HG03460 (cell line): ENCODE measurements around the gene KMT2B.
"Not testable (repeated sequence)": the region's sequence is repeated elsewhere in the genome, so short reads cannot be mapped to it uniquely, and the experiment has no call there.

Experiments
- ATAC-seq: cut with Tn5 transposase; IDR thresholded peaks from one replicate; pipeline ENCODE4 v1.9.1; 2021; ENCODE audit not compliant: unreplicated experiment

The KMT2B gene

DNA sequence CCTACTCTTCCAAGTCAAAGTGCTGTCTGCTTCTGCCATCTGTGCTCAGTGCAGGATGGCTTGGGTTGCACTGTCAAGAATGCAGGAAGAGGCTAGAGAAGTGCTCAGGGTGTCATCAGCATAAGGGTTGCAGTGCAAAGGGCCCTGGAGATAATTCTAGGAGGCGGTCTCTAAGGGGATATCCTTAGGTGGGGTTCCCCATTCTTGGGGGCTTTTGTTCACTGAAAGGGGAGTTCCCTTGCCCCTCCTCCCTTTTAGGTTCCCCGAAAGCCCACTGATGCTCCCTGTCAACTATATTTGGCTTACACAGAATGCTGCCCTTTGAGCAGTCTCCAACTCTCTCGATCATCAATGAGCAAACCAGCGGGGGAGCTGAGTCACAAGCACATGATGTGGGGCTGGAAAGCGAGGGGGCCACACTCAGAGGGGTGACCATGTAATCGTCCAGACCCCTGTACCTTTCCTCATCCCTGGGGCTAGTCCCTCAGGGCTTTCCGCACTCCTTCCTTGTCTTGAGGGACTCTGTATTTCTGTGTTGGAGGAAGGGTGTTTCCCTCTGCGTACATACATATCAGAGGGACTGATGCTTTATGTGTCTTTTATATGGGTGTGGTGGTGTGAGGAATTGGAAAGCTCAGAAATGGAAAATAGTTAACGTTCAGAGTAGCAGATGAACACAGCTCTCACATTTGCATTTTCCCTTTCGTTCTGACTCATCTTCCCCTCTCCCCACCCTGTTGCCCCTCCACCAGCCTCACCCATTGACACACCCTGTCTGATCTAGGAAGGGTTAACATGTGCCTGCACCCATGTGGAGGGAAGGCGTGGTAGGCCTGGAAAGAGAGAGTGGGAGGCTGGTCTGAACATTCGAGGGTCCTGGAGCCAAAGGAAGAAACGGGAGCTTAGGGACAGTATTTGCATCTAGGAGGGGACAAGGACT is 6.7 kb upstream of the KMT2B start:
- no peak for ATAC-seq

DNA sequence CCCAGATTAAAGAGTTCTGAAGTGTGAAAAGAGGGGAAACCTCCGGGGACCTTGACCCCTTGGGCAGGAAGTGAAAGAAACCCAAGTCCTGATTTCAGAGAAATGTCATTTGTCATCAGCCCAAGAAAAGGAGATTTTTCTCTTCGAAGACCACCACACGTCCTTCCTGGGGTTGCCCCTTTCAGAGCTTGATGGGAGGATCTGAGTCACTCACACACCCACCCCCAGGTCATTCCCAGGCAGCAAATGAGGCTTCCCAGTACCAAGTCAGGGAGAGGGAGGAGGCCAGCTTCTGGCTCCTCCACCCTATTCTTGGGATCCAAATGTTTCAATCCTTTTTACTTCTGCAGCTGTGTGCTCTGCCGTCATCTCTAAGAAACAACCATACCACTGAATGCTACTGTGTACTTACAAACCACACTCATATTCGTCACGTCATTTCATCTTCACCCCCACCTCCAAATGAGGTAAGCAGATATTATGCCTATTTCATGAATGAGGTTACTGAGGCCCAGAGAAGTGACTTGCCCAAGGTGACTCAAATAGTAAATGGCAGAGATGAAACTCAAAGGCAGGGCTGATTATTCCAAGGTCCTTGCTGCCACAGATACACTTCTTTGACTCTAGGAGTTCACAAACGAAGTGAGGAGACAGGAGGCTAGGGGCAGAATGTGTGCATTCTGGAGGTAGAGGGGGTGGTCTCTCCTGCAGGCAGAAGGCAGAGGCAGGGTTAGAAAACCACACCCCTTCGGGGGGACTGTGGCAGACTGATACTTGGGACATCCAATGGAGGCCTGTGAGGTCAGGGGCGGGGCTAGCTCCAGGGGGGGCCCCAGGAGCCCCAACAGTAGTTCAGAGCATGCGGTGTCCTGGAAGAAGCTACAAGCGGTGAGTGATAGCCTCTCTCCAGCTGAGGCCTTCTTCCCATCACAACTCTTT is 5.0 kb upstream of the KMT2B start:
- ATAC-seq = no peak

DNA sequence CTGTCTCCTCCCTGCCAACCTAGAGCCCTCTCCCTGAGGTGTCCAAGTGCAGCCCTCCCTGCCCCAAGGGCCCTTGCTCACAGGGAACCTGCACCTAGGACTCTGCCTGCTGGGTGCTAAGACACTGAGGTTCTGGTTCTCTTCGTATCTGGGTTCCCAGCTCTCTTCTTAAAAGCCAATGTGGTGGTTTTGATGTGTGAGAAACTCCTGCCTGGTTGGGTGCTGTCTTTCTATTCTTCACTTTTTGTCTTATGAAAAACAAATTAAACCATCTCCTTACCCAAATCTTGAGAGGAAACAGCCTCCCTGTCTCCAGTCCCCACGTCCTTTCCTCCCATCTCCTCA is 4.3 kb upstream of the KMT2B start:
- ATAC-seq = no peak

DNA sequence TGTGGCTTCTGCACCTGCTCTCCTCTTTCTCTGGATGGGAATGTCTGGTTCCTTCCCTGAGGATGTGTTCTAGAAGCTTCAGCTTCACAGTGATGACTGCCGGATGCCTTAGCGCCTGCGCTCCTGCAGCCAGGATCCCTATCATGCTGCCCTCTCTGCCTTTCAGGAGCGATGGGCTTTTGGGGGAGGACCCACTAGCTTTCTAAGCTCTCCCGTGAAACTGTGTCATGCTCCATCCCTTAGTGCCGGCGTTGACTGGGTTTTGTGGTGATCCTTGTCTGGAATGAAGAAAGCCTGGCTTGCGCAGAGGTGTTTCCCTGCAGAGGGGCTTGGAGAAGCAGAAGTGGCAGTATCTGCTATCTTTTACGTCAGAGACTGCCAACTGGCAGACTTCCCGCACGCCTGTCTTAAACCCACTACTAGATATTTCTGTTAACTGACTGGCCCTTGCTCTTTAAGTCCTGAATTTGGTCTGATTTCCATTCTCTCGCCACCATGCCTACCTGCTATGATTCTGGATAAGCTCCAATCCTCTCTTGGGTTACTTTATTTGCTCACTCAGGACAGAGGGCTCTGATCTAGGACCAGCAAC is 3.8 kb upstream of the KMT2B start:
- ATAC-seq = no peak

DNA sequence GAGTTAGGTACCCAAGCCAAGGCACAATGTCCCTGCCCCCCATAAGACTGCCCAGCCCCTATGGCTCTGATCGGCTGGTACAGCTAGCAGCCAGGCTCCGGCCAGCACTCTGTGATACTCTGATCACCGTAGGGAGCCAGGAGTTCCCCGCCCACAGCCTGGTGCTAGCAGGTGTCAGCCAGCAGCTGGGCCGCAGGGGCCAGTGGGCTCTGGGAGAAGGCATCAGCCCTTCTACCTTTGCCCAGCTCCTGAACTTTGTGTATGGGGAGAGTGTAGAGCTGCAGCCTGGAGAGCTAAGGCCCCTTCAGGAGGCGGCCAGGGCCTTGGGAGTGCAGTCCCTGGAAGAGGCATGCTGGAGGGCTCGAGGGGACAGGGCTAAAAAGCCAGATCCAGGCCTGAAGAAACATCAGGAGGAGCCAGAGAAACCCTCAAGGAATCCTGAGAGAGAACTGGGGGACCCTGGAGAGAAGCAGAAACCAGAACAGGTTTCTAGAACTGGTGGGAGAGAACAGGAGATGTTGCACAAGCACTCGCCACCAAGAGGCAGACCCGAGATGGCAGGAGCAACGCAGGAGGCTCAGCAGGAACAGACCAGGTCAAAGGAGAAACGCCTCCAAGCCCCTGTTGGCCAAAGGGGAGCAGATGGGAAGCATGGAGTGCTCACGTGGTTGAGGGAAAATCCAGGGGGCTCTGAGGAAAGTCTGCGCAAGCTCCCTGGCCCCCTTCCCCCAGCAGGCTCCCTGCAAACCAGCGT is 3.0 kb upstream of the KMT2B start:
- ATAC-seq = no peak

DNA sequence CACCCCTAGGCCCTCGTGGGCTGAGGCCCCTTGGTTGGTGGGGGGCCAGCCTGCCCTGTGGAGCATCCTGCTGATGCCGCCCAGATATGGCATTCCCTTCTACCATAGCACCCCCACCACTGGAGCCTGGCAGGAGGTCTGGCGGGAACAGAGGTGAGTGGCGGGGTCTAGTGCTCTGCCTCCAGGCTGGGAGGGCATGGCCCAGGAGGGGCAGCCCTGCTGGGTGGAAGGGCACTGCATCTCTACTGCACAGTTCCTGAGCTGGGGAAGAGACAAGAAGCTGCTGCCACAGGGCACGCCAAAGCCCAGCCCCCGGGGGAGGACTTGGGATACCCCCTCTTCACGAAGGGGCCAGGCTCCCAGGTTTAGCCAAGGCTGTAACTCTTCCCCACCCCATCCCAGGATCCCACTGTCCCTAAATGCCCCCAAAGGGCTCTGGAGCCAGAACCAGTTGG is 2.4 kb upstream of the KMT2B start:
- ATAC-seq = no peak

DNA sequence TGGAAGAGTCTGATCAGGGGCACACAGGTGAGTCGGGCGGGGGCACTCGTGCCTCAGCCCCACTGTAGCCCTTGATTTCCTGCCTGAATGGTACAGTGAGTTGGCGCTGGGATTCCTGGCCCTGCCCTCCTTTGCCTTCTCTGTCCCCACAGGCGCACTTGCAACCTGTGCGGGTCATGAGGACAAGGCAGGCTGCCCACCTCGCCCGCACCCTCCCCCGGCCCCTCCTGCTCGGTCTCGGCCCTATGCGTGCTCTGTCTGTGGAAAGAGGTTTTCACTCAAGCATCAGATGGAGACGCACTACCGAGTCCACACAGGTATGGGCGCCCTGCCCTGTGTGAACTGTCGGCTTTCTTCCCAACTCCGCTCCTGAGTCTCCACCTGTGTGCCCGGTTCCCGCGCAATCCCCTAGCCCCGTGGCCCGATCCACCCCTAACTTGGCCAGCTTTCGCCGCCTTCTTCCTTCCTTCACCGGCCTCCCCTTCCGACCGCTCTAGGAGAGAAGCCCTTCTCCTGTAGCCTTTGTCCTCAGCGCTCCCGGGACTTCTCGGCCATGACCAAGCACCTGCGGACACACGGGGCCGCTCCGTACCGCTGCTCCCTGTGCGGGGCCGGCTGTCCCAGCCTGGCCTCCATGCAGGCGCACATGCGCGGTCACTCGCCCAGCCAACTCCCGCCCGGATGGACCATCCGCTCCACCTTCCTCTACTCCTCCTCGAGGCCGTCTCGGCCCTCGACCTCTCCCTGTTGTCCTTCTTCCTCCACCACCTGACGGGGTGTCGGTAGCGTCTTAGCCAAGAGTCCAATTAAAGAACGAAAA is 1.6 kb upstream of the KMT2B start:
- no peak for ATAC-seq

DNA sequence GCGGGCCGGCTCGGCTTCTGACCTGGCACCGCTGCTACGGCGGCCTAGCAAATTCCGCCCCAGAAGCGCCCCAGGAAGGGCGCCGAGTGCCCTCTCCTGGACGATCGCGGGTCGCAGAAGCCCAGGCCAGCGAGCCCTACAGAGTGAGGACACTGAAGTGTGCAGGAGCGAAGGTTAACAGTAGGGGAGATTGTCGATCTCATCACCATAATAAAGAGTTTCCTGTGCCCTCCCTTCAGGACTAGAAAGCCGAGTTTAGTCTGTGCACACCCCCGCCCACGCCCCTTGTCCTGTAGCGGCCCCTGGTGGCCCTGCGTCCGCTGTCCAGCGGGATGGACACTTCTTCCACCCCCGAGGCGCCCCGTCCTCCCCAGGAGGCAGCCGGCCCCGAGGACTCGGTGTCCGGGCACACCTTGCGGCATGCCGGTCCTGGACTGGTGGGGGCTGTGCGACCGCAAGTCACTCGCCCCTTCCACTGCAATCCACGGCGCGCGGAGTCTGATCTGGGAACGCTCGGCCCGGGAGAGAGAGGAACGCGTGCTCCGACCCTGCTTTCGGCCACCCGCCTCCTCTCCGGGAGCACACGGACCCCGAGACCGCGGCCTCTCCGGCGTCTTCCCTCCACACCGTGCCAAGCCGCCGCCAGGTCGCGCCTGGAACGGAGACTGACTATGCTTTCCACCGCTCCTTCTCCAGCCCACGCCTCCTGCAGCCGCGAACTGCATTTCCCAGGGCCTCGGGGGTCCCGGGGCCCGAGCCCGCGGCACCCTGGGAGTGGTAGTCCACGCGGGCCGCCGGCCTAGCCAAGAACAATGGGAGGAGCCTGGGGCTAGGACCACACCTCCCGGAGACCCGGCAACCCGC is 770 bp upstream of the KMT2B start:
- peak; percentile 51 for ATAC-seq

DNA sequence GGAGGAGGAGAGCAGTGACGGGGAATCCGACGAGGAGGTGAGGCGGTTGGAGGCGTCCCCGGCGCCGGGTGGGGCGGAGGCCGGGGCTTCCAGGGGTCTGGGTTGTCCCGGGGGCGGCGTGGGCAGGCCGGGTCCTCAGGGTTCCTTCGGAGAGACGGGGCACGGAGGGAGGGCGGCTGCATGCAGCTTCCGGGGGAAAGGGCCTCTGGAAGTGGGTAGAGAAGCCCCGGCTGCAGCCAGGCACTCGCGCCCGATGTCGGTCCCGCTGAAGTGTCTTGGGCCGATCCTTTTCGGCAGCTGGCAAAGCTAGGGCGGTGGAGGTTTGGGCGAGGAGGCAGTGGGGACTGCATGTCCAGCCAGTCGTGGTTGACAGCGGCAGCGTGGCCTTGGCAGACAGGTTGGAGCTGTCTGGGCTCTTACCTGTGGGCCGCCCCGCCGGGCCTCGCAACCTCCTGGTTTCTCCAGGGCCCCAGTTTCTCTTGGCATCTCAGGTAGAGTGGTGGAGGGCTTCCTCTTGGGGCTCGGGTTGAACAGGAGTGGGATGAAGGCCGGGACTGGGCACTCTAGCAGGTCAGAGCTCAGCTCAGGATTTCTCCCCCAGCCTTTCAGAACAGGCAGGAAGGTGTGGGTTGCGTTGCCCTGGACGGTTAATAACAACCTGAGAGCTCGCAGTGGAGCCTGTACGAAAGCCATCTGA is 690 bp downstream of the KMT2B start:
- ATAC-seq = no peak

DNA sequence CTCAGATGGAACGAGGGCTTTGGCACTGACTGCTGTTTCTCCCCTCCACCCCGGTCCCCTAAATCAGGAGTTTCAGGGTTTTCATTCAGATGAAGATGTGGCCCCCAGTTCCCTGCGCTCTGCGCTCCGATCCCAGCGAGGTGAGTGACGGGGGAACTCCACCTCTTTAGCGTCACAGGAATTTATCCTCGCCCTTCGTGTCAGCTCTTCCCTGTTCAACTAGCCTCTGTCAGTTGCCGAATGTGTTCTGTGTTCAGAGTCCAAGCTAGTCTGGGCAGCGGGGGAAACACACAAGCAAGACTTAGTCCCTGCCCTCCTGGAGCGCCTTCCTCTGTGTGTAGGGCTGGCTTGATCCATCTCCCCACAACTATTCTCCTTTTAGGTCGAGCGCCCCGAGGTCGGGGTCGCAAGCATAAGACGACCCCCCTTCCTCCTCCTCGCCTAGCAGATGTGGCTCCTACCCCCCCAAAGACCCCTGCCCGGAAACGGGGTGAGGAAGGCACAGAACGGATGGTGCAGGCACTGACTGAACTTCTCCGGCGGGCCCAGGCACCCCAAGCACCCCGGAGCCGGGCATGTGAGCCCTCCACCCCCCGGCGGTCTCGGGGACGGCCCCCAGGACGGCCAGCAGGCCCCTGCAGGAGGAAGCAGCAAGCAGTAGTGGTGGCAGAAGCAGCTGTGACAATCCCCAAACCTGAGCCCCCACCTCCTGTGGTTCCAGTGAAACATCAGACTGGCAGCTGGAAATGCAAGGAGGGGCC is 1.8 kb downstream of the KMT2B start:
- ATAC-seq = no peak

DNA sequence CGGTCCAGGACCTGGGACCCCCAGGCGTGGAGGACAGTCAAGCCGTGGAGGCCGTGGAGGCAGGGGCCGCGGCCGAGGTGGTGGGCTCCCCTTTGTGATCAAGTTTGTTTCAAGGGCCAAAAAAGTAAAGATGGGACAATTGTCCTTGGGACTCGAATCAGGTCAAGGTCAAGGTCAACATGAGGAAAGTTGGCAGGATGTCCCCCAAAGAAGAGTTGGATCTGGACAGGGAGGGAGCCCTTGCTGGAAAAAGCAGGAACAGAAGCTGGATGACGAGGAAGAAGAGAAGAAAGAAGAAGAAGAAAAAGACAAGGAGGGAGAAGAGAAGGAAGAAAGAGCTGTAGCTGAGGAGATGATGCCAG is 2.3 kb downstream of the KMT2B start:
- ATAC-seq = no peak

DNA sequence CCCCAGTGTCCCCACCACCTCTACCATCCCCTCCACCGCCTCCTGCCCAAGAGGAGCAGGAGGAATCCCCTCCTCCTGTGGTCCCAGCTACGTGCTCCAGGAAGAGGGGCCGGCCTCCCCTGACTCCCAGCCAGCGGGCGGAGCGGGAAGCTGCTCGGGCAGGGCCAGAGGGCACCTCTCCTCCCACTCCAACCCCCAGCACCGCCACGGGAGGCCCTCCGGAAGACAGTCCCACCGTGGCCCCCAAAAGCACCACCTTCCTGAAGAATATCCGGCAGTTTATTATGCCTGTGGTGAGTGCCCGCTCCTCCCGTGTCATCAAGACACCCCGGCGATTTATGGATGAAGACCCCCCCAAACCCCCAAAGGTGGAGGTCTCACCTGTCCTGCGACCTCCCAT is 2.8 kb downstream of the KMT2B start:
- no peak for ATAC-seq

DNA sequence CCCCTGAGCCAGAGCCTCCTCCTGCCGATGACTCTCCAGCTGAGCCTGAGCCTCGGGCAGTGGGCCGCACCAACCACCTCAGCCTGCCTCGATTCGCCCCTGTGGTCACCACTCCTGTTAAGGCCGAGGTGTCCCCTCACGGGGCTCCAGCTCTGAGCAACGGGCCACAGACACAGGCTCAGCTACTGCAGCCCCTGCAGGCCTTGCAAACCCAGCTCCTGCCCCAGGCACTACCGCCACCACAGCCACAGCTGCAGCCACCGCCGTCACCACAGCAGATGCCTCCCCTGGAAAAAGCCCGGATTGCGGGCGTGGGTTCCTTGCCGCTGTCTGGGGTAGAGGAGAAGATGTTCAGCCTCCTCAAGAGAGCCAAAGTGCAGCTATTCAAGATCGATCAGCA is 3.6 kb downstream of the KMT2B start:
- no peak for ATAC-seq

DNA sequence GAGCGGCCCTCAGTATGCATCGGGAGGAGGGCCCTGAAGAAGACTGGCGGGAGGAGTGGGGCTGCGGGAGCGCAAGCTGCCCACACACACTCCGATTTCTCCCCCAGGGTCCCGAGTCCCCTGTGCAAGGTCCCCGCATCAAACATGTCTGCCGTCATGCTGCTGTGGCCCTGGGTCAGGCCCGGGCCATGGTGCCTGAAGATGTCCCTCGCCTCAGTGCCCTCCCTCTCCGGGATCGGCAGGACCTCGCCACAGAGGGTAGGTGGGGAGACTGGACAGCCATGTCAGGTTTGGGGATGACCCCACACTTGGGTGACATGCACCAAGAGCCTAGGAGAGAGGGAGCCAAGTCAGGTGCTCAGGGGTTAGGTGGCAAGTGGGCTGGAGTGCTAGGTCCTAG is 4.7 kb downstream of the KMT2B start:
- no peak for ATAC-seq

DNA sequence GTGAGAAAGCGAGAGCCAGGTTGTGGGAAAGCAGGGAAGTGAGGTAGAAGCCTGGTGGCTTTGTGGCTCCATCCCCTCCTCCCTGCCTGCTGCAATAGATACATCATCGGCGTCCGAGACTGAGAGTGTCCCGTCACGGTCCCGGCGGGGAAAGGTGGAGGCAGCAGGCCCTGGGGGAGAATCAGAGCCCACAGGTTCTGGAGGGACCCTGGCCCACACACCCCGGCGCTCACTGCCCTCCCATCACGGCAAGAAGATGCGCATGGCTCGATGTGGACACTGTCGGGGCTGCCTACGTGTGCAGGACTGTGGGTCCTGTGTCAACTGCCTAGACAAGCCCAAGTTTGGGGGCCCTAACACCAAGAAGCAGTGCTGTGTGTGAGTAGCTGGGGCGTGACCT is 5.1 kb downstream of the KMT2B start:
- no peak for ATAC-seq

DNA sequence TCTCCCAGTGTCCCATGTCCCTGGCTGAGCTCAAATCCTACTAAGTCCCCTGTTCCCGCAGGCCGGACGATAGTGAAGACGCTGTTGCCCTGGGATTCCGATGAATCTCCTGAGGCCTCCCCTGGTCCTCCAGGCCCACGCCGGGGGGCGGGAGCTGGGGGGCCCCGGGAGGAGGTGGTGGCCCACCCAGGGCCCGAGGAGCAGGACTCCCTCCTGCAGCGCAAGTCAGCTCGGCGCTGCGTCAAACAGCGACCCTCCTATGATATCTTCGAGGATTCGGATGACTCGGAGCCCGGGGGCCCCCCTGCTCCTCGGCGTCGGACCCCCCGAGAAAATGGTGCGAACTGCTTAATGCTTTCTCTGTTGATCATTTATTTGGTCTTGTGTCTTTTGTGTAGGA is 5.9 kb downstream of the KMT2B start:
- no peak for ATAC-seq

DNA sequence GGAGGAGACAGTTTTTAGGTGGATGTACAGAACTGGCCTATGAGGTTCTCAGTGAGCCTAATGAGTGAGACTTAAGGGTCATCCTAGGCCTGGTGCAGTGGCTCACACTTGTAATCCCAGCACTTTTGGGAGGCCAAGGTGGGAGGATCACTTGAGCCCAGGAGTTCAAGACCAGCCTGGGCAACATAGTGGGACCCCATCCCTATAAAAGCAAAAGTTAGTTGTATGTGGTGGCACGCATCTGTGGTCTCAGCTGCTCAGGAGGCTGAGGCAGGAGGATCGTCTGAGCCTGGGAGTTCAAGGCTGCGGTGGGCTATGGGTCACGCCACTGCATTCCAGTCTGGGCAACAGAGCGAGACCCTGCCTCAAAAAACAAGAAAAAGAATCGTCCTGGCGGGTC is 6.3 kb downstream of the KMT2B start:
- ATAC-seq = not testable (repeated sequence)

DNA sequence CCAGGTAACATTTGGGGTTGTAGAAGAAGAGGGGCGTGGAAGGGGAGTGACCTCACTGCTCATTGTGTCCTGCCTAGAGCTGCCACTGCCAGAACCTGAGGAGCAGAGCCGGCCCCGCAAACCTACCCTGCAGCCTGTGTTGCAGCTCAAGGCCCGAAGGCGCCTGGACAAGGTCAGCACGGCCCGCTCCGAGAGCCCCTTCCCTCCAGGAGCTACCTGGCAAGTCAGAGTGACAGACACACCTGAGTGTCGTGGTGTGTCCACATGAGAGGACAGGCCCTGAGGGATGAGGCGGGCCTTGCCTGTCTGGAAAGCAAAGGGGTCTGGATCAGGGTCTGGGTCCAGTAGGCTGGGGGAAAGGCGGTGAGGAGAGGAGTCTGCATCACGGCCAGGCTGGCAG is 6.8 kb downstream of the KMT2B start:
- no peak for ATAC-seq
